T-helper 9 cell (primary cell): ENCODE results near the gene PRDX3.
"Not testable (repeated sequence)": the region's sequence is repeated elsewhere in the genome, so short reads cannot be mapped to it uniquely, and the experiment has no call there.

Experiments
- DNase-seq: peaks from one replicate; pipeline ENCODE4 v3.0.0-alpha.2; 2020

PRDX3 gene

DNA sequence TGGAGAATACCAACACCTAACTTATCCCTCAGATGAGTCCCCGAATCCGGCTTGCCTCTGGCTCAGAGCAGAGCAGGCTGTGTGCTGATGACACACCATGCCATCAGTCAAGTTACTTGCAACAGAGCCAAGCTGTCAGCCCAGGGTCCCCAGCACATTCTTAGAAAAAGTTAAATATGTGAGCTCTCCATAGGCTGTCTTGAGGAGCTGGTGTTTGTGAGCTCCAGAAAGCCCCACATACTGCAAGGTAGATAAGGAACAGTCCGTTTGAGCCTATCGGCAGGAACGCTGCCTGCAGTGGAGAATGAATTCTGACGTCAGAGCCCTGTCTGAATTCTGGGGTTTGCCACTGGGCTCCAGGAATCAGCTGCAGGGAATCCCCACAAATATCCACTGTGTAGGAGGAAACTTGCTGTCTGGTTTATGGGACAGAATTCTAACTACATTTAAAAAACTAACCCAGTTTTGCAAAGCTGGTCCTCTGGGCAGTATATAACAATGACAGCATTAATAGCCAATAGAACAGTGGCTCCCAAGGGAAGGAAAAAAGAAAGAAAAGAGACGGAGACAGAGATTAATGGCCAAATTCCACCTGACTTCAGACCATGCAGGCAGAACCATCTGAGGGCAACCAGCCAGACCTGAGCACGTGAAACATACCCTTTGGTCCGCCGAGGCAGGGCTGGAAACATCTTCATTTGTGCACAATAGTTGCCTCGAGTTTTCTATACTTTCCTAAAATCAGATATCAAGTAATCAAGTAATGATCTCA is 16.7 kb downstream of the PRDX3 start:
- DNase-seq, result no peak

DNA sequence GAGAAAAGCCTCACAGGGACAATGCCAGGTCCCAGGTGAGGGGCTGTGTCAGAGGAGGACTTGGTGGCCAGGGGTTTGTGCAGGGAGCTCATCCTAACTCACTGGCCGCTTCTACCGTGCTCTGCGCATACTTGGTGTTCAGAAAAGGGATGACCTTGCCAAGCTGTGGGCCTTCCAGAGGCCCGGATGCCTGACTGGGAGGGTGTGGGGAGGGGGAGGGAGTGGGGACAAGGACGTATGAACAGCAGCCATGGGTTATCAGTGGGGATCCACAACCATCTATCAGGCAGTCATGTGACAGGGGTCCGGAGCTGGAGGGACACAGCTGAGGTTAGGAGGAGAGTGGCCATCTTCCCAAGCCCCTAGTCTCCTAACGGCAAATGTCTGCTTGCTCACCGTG is 19.3 kb downstream of the PRDX3 start:
- no peak for DNase-seq

DNA sequence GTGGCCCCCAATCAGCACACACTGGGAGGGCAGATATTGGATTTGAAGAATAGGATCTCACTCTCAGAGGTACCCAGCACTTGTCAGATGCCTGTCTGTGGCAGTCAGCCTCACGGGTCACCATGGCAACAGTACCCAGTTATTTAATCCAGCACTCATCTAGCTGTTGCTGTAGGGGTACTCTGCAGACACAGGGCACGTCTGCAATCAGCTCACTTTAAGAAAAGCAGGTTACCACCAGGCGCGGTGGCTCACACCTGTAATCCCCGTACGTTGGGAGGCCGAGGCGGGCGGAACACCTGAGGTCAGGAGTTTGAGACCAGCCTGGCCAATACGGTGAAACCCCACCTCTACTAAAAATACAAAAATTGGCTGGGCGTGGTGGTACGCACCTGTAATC is 25.0 kb downstream of the PRDX3 start:
- DNase-seq, result no peak

DNA sequence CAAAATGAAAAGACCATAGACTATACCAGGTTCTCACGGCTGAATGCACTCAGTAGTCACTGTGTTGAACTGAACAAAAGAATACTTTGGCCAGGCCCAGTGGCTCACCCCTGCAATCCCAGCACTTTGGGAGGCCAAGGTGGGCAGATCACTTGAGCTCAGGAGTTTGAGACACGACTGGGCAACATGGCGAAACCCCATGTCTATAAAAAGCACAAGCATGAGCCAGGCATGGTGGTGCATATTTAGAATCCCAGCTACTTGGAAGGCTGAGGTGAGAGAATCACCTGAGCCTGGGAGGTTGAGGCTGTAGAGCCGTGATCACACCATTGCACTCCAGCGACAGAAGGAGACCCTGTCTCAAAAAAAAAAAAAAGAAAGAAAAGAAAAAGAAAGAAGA is 25.6 kb downstream of the PRDX3 start:
- DNase-seq, result no peak

DNA sequence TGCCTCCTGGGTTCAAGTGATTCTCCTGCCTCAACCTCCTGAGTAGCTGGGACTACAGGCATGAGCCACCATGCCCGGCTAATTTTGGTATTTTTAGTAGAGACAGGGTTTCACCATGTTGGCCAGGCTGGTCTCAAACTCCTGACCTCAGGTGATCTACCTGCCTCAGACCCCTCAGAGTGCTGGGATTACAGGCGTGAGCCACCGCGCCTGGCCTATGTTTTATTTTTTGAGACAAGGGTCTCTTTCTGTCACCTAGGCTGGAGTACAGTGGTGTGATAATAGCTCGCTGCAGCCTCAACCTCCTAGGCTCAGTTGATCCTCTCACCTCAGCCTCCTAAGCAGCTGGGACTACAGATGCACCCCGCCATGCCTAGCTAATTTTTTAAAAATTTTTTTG is 27.0 kb downstream of the PRDX3 start:
- DNase-seq, result not testable (repeated sequence)

DNA sequence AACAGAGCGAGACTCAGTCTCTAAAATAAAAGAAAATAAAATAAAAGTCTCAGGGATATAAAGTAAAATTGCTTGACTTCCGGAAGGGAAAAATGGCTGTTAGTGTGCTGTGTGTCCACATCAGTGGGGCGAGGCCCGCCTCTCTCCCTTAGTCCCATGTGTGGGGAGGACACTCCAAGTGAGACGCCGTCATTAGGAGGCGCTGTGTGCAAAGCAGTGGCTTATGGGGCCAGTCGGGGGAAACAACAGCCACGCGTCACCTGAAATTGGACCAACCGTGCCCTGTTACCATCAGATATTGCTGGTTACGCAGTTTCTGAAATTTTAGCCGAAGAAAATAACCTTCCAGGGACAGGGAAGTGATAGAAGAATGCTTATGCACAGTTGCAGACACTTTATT is 28.9 kb downstream of the PRDX3 start:
- DNase-seq, result no peak

DNA sequence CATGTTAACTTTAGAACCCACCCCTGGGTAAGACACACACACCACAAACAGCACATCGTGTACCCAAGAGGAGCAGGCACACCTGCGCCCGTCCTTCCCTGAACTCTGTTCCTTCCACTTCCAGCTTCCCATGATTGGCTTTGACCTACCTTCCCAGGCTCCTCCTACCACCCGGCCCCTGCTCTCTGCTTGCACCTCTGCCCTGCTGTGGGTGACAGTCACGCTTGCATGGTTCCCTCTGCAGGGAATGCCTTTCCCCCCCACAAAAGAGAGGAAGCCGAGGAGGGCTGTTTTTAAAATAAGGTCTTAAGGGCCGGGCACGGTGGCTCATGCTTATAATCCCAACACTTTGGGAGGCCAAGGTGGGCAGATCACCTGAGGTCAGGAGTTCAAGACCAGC is 29.5 kb downstream of the PRDX3 start:
- no peak for DNase-seq

DNA sequence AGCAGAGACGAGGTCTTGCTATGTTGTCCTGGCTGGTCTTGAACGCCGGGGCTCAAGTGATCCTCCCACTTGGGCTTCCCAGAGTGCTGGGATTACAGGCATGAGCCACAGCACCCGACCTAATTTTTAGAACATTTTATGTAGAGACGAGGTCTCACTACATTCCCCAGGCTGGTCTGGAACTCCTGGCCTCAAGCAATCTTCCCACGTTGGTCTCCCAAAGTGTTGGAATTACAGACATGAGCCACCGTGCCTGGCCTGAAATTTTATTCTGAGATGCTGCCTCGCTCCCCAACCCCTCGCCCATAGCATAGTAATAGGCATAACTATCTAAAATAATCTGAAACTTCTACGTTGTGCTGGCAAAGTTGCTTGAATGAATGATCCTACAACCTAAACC is 35.0 kb downstream of the PRDX3 start:
- no peak for DNase-seq

DNA sequence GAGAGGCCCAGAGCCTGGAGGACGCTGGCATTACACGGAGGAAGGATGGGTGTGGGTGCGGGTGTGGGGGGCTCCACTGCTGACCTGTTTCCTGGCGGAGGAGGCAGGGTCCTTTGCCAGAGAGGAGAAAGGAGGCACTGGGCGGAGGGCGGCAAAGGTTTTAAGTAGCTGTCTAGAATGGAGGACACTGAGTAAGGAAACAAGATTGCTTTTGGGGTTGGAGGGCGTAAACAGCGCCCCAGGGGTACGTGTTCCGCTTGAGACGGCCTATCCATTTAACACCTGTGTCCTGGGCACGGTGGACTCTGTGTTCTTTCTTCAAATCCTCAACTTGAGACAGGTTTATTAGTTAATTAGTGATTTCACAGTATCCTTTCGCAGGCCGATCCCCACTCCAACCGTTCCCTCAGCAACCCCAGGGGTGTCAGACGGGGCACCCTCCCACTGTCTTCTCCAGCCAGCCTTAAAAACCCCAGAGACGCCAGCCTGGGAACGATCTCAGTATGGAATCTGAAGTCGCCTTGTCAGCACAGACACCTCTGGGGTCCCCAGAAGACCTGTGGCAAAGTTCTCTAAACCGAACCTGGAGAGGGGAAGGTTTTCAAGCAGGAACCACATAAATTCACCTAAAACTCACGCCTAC is 37.9 kb downstream of the PRDX3 start:
- no peak for DNase-seq

DNA sequence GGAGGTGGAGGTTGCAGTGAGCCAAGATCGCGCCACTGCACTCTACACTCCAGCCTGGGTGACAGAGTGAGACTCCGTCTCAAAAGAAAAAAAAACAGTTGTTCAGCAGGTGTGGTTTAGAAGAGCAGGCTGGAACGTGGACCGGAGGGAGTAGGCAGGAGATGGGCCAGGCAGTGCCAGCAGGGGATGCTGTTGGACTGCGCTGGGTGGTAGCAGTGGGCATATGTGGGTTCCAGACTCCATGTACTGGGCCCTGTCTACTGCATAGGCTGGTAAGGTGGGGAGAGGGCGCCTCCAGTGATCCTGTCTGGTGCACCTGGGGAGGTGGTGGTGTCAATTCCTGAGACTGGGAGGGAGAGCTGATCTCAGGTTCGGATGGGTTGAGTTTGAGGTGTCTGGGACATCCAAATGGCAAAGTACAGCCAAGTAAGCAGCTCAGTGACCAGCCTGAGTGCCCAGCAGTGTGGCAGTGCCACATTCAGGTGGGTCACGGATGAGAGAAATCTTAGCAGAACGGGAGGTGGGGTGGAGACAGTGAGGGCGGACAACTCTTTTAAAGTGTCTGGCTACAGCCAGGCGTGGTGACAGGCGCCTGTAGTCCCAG is 39.0 kb downstream of the PRDX3 start:
- DNase-seq, result peak; percentile 31

DNA sequence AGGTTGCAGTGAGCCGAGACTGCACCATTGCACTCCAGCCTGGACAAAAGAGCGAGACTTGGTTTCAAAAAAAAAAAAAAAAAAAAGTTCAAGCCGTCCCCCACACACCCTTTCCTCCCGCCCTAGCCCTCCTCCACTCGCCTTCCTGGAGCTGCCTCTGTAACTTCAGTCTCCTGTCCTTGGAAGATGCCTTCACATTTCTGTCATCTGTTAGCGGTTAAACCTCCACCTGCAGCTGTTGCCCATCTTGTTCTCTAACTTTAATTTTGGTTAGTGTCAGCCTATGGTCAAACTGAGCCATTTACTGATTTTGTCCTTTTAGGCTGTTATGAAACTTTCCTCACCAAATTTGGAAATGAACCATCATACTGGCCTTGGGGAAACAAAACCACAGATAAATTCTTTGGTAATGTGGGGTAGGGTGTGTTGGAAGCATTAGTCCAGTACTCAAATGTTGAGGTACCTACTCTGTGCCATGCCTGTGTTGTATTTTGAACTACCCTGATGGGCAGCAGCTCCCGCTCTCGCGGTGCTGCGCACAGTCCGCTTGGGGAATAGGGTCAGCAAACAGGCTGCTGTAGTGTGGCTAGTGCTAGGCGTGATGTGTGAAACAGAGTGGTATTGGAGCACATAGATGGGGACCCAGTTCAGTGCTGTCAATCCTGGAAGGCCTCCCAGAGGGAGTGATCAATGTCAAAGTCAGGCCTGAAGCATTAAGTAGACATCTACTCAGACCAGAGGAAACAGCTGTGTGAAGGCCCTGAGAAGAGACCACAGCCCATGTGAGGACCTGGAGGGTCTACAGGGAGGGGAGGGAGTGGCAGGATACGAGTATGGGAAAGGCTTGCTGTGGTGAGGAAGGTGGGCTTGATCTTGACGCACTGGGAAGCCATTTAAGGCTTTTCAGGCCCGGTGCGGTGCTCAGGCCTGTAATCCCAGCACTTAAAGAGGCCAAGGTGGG is 40.0 kb downstream of the PRDX3 start:
- no peak for DNase-seq

DNA sequence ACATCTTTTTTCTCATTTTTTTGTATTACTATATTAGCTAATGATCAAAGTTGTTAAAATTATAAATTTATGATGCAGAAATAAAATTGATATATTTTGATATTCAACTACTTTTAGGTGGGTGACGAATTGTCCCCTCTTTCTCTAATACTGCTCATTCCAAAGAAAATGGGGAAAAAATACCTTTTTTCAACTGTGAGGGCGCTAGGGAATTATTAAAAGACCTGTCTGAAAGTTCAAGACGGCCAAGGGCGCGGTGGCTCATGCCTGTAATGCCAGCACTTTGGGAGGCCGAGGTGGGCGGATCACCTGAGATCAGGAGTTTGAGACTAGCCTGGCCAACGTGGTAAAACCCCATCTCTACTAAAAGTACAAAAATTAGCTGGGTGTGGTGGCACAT is 40.7 kb downstream of the PRDX3 start:
- not testable (repeated sequence) for DNase-seq

DNA sequence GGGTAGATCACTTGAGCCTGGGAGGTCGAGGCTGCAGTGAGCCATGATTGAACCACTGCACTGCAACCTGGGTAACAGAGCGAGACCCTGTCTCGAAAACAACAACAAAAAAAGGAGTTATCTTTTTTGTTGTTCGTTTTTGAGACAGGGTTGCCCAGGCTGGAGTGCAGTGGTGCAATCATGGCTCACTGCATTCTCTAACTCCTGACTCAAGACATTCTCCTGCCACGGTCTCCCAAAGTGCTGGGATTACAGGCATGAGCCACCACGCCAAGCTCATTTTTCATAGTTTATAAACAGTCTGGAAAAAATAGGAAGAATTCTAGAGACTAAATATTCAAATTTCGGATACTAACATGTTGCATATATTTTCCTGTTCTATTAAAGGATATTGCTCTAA is 42.5 kb downstream of the PRDX3 start:
- DNase-seq, result no peak

DNA sequence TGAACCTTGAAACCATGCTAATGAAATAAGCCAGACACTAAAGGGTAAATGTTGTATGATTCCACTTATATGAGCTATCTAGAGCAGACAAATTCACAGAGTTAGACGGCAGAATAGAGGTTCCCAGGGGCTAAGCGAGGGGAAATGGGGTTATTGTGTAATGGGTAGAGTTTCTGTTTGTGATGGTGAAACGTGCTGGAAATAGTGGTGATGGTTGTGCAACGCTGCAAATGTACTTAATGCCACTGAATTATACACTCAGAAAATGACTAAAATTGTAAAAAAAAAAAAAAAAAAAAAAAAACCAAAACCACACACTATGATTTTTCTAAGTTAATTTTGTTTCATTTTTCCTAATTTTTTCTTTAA is 43.1 kb downstream of the PRDX3 start:
- DNase-seq, result no peak

DNA sequence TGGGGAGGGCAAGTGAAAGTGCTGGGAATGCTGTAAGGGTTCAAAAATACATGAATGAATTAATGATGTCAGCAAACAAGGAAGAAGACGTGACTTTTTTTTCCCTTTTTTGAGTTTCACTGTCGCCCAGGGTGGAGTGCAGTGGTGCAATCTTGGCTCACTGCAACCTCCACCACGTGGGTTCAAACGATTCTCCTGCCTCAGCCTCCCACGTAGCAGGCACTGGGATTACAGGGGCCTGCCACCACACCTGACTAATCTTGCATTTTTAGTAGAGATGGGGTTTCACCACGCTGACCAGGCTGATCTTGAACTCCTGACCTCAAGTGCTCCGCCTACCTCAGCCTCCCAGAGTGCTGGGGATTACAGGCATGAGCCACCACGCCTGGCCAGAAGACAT is 44.7 kb downstream of the PRDX3 start:
- no peak for DNase-seq

DNA sequence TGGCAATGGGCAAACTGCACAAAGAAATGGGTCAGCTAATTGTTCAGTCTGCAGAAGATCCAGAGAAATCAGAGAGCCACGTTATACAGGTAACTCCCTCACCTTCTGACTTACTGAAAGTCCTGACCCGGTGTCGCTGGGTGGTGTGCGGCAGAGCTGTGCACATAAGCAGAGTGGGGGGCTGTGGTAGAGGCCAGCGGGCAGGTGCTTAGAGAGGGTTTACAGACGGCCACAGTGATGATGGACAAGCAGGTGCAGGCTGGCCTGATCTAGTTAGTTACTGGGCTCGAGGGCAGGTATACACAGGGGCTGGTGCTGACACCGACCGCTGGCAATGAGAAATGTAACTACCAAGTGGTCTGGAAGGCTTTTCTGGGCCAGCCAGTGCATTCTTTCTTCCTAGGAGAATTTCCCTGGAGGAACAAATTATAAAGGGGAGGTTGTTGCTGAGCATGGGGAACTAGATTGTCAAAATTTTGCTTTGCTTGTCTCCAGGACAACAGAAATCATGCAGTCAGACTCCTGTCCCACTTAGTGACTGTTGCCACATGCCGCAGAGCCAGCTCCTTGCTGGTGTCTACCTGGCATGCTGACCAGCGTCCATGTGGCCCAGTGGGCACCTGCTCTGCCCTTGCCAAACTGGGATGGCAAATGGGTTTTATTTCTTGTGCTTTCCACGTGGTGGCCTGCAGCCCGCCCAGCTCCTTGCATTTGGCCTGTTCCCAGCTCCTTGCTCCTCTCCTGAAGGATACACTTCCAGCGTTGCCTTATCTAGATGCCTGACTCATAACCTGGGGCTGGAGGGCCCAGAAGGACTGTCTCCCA is 45.9 kb downstream of the PRDX3 start:
- DNase-seq, result no peak

DNA sequence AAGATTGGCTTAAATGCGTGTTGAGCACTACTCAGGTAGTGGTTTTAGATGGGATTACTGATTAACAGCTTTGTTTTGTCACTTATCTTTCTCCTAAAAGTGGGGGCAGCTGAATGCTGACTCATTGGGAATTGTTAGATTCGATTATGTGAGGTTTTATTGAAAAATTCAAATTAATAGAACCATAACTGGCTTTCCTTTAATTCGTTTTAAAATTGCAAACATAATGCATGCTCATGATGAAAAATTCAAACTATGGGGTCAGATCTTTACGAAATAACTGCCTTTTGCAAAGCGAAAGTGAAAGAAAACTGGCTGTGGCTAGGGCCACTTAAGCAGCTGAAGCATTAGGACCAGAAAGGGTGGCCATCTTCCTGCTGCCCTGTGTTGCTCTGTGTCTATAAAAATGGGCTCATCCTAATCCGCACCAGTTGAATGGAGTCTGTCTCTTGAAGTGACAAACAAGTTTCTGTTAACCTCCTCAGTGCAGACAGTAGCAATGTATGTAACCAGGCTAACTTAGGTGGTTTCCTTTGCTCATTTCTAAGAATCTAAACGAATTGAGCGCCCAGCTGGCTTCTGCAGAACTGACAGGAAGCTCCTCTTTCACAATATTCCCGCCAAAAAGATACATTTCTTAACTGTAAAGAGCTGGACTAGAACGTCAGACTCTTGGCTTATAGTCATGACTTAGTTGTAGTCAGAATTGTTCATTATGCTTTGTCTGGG is 46.9 kb downstream of the PRDX3 start:
- DNase-seq, result no peak

DNA sequence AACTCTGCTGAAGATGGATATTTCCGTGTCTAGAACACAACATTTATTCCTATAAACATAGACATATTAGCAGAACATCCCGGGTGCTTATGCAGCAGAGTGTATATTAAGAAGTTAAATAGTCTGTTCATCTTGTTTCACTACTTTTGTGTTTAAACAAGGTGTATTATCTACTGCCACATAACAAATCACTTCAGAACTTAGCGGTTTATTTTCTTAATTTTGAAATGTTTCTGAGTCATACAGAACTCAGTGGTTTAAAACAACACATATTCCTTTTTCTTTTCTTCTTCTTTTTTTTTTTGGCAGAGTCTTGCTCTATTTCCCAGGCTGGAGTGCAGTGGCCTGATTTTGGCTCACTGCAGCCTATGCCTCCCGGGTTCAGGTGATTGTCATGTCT is 48.9 kb downstream of the PRDX3 start:
- no peak for DNase-seq

DNA sequence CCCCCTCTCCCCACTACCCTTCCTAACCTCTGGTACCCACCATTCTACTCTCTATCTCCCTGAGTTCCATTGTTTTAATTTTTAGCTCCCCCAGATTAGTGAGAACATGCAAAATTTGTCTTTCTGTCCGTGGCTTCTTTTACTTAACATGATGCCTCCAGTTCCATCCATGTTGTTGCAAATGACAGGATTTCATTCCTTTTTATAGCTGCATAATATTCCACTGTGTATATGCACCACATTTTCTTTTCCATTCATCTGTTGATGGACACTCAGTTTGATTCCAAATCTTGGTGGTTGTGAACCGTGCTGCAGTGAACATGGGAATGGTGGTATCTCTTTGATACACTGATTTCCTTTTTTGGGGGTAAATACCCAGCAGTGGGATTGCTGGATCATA is 52.7 kb downstream of the PRDX3 start:
- DNase-seq, result no peak

DNA sequence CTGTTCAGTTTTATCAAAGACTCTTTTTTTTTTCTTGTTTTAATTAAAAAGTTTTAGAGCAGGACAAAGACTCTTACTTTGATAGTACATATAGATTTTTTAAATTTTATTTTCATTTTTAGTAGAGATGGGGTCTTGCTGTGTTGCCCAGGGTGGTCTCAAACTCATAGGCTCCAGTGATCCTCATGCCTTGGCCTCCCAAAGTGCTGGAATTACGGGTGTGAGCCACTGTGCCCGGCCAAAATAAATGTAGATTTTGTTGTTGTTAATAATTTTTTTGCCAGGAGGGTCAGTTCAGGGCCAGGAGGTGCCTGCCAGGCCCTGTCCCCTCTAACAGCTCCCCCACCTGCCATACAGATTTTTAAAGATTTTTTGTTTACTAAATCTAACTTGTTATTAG is 57.7 kb downstream of the PRDX3 start:
- no peak for DNase-seq

DNA sequence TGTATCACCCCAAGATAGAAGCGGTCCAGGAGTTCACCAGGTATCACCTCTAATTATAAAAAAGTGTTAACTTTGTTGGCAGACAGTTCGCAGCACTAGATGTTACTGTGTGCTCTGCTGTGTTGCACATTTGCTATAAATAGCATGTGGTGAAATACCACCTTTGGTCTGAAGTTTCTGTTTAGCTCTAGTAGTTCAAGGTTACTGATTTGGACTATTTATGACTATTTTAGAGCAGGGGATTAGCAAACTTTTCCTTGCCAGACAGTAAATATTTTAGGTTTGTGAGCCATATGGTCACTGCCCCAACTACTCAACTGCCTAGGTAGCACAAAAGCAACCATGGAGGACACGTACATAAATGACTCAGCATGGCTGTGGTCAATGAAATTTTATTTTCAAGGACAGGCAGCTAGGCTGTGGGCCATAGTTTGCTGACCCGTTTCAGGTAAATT is 58.2 kb downstream of the PRDX3 start:
- DNase-seq, result no peak

DNA sequence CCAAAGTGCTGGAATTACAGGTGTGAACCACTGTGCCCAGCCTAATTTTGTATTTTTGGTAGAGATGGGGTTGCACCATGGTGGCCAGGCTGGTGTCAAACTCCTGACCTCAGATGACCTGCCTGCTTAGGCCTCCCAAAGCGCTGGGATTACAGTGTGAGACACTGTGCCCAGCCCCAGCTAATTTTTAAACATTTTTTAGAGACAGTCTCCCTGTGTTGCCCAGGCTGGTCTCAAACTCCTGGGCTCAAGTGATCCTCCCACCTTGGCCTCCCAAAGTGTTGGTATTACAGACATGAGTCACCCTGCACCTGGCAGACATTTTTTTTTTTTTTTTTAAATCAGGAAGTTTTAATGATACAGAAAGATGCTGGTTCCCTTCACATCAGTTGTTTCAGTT is 59.2 kb downstream of the PRDX3 start:
- DNase-seq, result no peak
